K562 (cell line): ENCODE measurements around the gene MTCL3.

Experiments used
- ATAC-seq: fragments of 200-7000 bp; cut with Tn5 transposase; 3 replicates; pipeline ENCODE4 v1.9.1; 2020; ENCODE audit warnings: moderate library complexity
- BruUV-seq: library from RNA; stranded (reverse); fragments of 400-500 nt; replicated peaks from 2 replicates; lab custom pipeline; 2021; lab: Mats Ljungman, UMichigan
- CTCF ChIA-PET: fragments of 300-600 bp; formaldehyde crosslinking; extraction: SDS; loops from one replicate; lab custom pipeline; 2021; ENCODE audit warnings: low intra/inter-chr PET ratio; lab: Yijun Ruan, JAX
- POLR2A ChIA-PET: fragments of 300-600, 350-650 bp; sonication (Branson Sonifier 250); formaldehyde crosslinking; extraction: SDS; loops from one replicate; lab custom pipeline; 2021; ENCODE audit warnings: antibody characterized with exemption, inconsistent platforms; lab: Yijun Ruan, JAX
- DNase-seq, 4 experiments: peaks; one replicate each; pipeline versions ENCODE4 v3.0.0 to v3.0.0-alpha.2; 2011 to 2018; ENCODE audit warnings: low spot score in 3 of 4, mixed read lengths in 3 of 4; ENCODE audit errors: extremely low read depth in 1 of 4
- FAIRE-seq: peaks from 2 replicates; lab custom pipeline; 2011; peaks lifted over from hg19 to GRCh38; lab: Jason Lieb, UNC
- H2AFZ ChIP-seq: 2 replicates; pipeline ENCODE4 v1.6.0; 2011; ENCODE audit warnings: low read depth, low read length, control low read depth, inconsistent platforms
- H3K27ac ChIP-seq: fragments of 200-600 bp; 3 replicates; pipeline ENCODE4 v1.8.0; 2011; ENCODE audit warnings: low read depth, mild to moderate bottlenecking, control low read depth, inconsistent platforms, low read length, moderate library complexity, mixed read lengths; ENCODE audit errors: extremely low read depth
- H3K27me3 ChIP-seq, 2 experiments: fragments of 300-600 bp in 1 of 2; 2 replicates in 1 of 2; 3 replicates in 1 of 2; pipeline versions ENCODE4 v1.6.0 to v1.8.0; 2011; ENCODE audit warnings: inconsistent platforms in 2 of 2, low read length in 2 of 2, mild to moderate bottlenecking in 1 of 2, mixed read lengths in 1 of 2, moderate library complexity in 1 of 2; ENCODE audit not compliant: control insufficient read depth in 2 of 2, insufficient read depth in 2 of 2
- H3K36me3 ChIP-seq: fragments of 300-600 bp; 3 replicates; pipeline ENCODE4 v1.8.0; 2011; ENCODE audit warnings: mild to moderate bottlenecking, low read length, inconsistent platforms; ENCODE audit not compliant: control insufficient read depth, insufficient read depth
- H3K4me1 ChIP-seq, 2 experiments: fragments of 200-600 bp in 1 of 2; replicated peaks in 1 of 2; 2 replicates in 1 of 2; 3 replicates in 1 of 2; pipeline versions ENCODE4 v1.5.1 to v1.8.0; 2011; ENCODE audit warnings: inconsistent platforms in 2 of 2, low read length in 2 of 2, mild to moderate bottlenecking in 1 of 2, mixed read lengths in 1 of 2, moderate library complexity in 1 of 2; ENCODE audit not compliant: control insufficient read depth in 2 of 2, insufficient read depth in 2 of 2
- H3K4me2 ChIP-seq: 2 replicates; pipeline ENCODE4 v1.6.1; 2011; ENCODE audit warnings: low read length, control low read depth, inconsistent platforms, mixed read lengths; ENCODE audit not compliant: insufficient read depth
- H3K4me3 ChIP-seq: fragments of 200-600 bp; sonication (generic), shearing (Covaris generic); 2 replicates; pipeline ENCODE4 v1.5.1; 2016; ENCODE audit warnings: control low read depth, inconsistent platforms
- H3K79me2 ChIP-seq: fragments of 200-600 bp; 3 replicates; pipeline ENCODE4 v1.8.0; 2011; ENCODE audit warnings: low read length, inconsistent platforms; ENCODE audit not compliant: control insufficient read depth, insufficient read depth
- H3K9ac ChIP-seq, 2 experiments: 2 replicates each; pipeline versions ENCODE4 v1.6.0 to v1.6.1; 2011; ENCODE audit warnings: low read depth in 2 of 2, low read length in 2 of 2, control low read depth in 1 of 2, inconsistent platforms in 1 of 2, mild to moderate bottlenecking in 1 of 2, mixed read lengths in 1 of 2; ENCODE audit not compliant: insufficient read depth in 1 of 2
- H3K9me1 ChIP-seq: one replicate; pipeline ENCODE4 v1.6.0; 2011; ENCODE audit warnings: inconsistent platforms, mild to moderate bottlenecking, low read length, moderate library complexity; ENCODE audit not compliant: control insufficient read depth, insufficient read depth
- H3K9me3 ChIP-seq: replicated peaks from 2 replicates; pipeline ENCODE4 v1.5.1; 2011; ENCODE audit warnings: low read depth, low read length, inconsistent platforms; ENCODE audit not compliant: control insufficient read depth, insufficient read depth
- H4K20me1 ChIP-seq: replicated peaks from 2 replicates; pipeline ENCODE4 v1.6.1; 2011; ENCODE audit warnings: low read length, inconsistent platforms, mixed read lengths; ENCODE audit not compliant: control insufficient read depth, insufficient read depth
- DDX20 ChIP-seq: fragments of 450-650 bp; IDR thresholded peaks from 2 replicates; pipeline ENCODE4 v1.6.1; 2016; ENCODE audit warnings: missing genetic modification characterization, low read depth, mild to moderate bottlenecking, missing compliant biosample characterization, moderate library complexity
- EZH2 ChIP-seq: IDR thresholded peaks from 2 replicates; pipeline ENCODE4 v1.6.1; 2012; ENCODE audit warnings: low read depth, mild to moderate bottlenecking, inconsistent platforms, low read length, borderline replicate concordance
- HDGF ChIP-seq: fragments of 450-650 bp; IDR thresholded peaks from 2 replicates; pipeline ENCODE4 v1.6.1; 2016
- KAT8 ChIP-seq: fragments of 450-650 bp; IDR thresholded peaks from 2 replicates; pipeline ENCODE4 v1.6.1; 2016; ENCODE audit warnings: low read depth, mild to moderate bottlenecking
- KDM4B ChIP-seq, 2 experiments: fragments of 450-650 bp in 1 of 2; sonication (generic) in 1 of 2; IDR thresholded peaks; 2 replicates each; pipeline ENCODE4 v1.6.1; 2016 to 2017; ENCODE audit warnings: borderline replicate concordance in 2 of 2, antibody characterized with exemption in 1 of 2, low read depth in 1 of 2, mild to moderate bottlenecking in 1 of 2
- LARP7 ChIP-seq: fragments of 450-650 bp; IDR thresholded peaks from 2 replicates; pipeline ENCODE4 v1.6.1; 2016
- MYBL2 ChIP-seq, 2 experiments: fragments of 450-650 bp in 1 of 2; sonication (generic) in 1 of 2; formaldehyde crosslinking in 1 of 2; IDR thresholded peaks; 2 replicates each; pipeline versions ENCODE4 v1.6.1 to v1.8.1; 2017 to 2022; ENCODE audit warnings: borderline replicate concordance in 1 of 2, inconsistent platforms in 1 of 2, low read depth in 1 of 2, mild to moderate bottlenecking in 1 of 2, missing genetic modification reagents in 1 of 2, moderate library complexity in 1 of 2
- SIX5 ChIP-seq, 2 experiments: IDR thresholded peaks; 2 replicates each; pipeline ENCODE4 v1.6.1; 2011; ENCODE audit warnings: low read length in 2 of 2, borderline replicate concordance in 1 of 2, low read depth in 1 of 2, mild to moderate bottlenecking in 1 of 2, moderate library complexity in 1 of 2; ENCODE audit not compliant: insufficient read depth in 1 of 2
- ZNF12 ChIP-seq: sonication (generic); formaldehyde crosslinking; IDR thresholded peaks from 2 replicates; pipeline ENCODE4 v1.4.0; 2020; ENCODE audit warnings: mild to moderate bottlenecking, missing genetic modification reagents
- in situ Hi-C: fragments of 300-500 bp; cut with MboI; formaldehyde crosslinking; loops from 4 replicates; pipeline ENCODE4 v1.15.0; 2018; ENCODE audit warnings: inconsistent platforms, mixed read lengths
- intact Hi-C: fragments of 100-400 bp; cut with micrococcal nuclease; formaldehyde crosslinking; loops from 2 replicates; pipeline ENCODE4 v1.14.2; 2022
- TF ChIP-seq, protein P1 (sequence below), 2 experiments: fragments of 450-650 bp in 1 of 2; IDR thresholded peaks; 2 replicates each; pipeline ENCODE4 v1.6.1; 2011 to 2017; ENCODE audit warnings: low read depth in 2 of 2, antibody characterized with exemption in 1 of 2, borderline replicate concordance in 1 of 2, low read length in 1 of 2, mild to moderate bottlenecking in 1 of 2, mixed read lengths in 1 of 2; ENCODE audit not compliant: control insufficient read depth in 1 of 2

The MTCL3 gene

DNA sequence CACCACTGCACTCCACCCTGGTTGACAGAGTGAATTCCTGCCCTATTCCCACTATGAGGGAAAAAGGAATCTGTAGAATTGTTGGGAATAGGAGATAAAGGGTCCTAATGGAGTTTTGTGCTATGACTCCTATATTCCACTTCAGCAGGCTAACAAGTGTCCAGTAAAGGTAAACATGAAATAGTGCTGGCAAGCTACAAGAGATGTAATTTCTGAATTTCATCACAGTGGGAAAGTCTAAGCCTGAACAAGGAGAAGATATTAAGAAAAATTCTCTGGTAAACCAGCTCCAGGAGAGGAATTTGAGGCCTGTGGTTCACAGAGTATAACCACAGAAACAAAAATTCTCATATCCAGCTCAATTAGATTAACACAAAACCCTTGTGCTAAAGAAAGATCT lies 47.5 kb upstream of the MTCL3 start:
- Histone ChIP-seq H3K9ac (no peak overlapping the region), H4K20me1 (no peaks in the 10 kb centered on the region), H3K79me2 (no peaks in the 10 kb centered on the region), H3K27ac (no peak overlapping the region), H2AFZ (no peak overlapping the region), H3K27me3 (no peaks in the 10 kb centered on the region), H3K4me1 (no peaks in the 10 kb centered on the region), H3K9me3 (no peaks in the 10 kb centered on the region), H3K9me1 (no peaks in the 10 kb centered on the region), H3K4me3 (no peak overlapping the region), H3K36me3 (no peaks in the 10 kb centered on the region), H3K4me2 (no peak overlapping the region)
- ChIA-PET POLR2A (no interaction called here), CTCF (no interaction called here)
- ATAC-seq (no peak), DNase-seq (no peak), FAIRE-seq (no peak)
- no TSS peak for BruUV-seq
- TF ChIP-seq HDGF (no peak), ZNF12 (CRISPR knock-in tag) (no peak), LARP7 (no peak), EZH2 (no peak), KAT8 (no peak), MYBL2 (IDR thresholded peaks at IDR 0.05; ENCODE audit: low read depth) (no peak), MYBL2 (CRISPR knock-in tag; IDR thresholded peaks at IDR 0.05; ENCODE audit: borderline replicate concordance) (no peak), KDM4B (IDR thresholded peaks at IDR 0.05; ENCODE audit: borderline replicate concordance in 2 of 2, low read depth in 1 of 2) (no peak), SIX5 (IDR thresholded peaks at IDR 0.05; ENCODE audit: borderline replicate concordance in 1 of 2, insufficient read depth in 1 of 2, low read depth in 1 of 2, low read length in 2 of 2) (no peak), DDX20 (tag) (no peak)
- TF ChIP-seq, protein P1, sequence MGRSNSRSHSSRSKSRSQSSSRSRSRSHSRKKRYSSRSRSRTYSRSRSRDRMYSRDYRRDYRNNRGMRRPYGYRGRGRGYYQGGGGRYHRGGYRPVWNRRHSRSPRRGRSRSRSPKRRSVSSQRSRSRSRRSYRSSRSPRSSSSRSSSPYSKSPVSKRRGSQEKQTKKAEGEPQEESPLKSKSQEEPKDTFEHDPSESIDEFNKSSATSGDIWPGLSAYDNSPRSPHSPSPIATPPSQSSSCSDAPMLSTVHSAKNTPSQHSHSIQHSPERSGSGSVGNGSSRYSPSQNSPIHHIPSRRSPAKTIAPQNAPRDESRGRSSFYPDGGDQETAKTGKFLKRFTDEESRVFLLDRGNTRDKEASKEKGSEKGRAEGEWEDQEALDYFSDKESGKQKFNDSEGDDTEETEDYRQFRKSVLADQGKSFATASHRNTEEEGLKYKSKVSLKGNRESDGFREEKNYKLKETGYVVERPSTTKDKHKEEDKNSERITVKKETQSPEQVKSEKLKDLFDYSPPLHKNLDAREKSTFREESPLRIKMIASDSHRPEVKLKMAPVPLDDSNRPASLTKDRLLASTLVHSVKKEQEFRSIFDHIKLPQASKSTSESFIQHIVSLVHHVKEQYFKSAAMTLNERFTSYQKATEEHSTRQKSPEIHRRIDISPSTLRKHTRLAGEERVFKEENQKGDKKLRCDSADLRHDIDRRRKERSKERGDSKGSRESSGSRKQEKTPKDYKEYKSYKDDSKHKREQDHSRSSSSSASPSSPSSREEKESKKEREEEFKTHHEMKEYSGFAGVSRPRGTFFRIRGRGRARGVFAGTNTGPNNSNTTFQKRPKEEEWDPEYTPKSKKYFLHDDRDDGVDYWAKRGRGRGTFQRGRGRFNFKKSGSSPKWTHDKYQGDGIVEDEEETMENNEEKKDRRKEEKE (IDR thresholded peaks at IDR 0.05; ENCODE audit: borderline replicate concordance in 1 of 2, control insufficient read depth in 1 of 2, low read depth in 2 of 2, low read length in 1 of 2) = no peak
- in situ Hi-C loops (no loop called here), intact Hi-C loops (no loop called here)
